ENCODE measurements around the gene IPPK. TPM values are rescaled to one million over a fixed set of nuclear protein-coding genes. Genes with fewer than 3 reads are reported as not detected.

The IPPK gene
- total RNA-seq, 4 donors from 2014 or later: 6.8 to 11.4 (median 7.5) TPM

GRCh38 chr9:92614123-92614510 lies 55.8 kb downstream of the IPPK start:
- no peak overlapping the region for H3K4me3 ChIP-seq
- H3K36me3 ChIP-seq: peaks cover 0 to 25% of the 10 kb centered on the region in 2 donors
- no peaks in the 10 kb centered on the region for H3K27me3 ChIP-seq
- DNase-seq: no peak
- H3K27ac ChIP-seq: no peak overlapping the region
- no peaks in the 10 kb centered on the region for H3K9me3 ChIP-seq
- TF ChIP-seq CTCF (IDR thresholded peaks at IDR 0.05 in 4 of 5, conservative IDR thresholded peaks at IDR 0.05 in 1 of 5): no peak
- TF ChIP-seq POLR2A (IDR thresholded peaks at IDR 0.05): no peak
- H3K4me1 ChIP-seq: peaks cover 6 to 20% of the 10 kb centered on the region in 2 donors
- intact Hi-C loops (cut with DNase I; ENCODE audit: low total_unique reads) (no loop called here), in situ Hi-C loops (cut with MboI; ENCODE audit: low sequenced_read_pairs in 4 of 4) (loop anchor here in 1 of 4 donors (25.0 kb wide), 1 partner anchor 102 kb away; no protein-coding TSS in a partner anchor)
- no peak for ATAC-seq

GRCh38 chr9:92613268-92614122 lies 56.4 kb downstream of the IPPK start:
- Histone ChIP-seq H3K36me3 (peaks cover 0 to 25% of the 10 kb centered on the region in 2 donors), H3K27ac (no peak overlapping the region), H3K4me3 (no peak overlapping the region), H3K4me1 (peaks cover 6 to 26% of the 10 kb centered on the region in 2 donors), H3K27me3 (no peaks in the 10 kb centered on the region), H3K9me3 (no peaks in the 10 kb centered on the region)
- TF ChIP-seq CTCF (IDR thresholded peaks at IDR 0.05 in 4 of 5, conservative IDR thresholded peaks at IDR 0.05 in 1 of 5) (no peak), POLR2A (IDR thresholded peaks at IDR 0.05) (no peak)
- no peak for DNase-seq
- intact Hi-C loops (cut with DNase I; ENCODE audit: low total_unique reads): no loop called here
- in situ Hi-C loops (cut with MboI; ENCODE audit: low sequenced_read_pairs in 4 of 4): loop anchor here in 1 of 4 donors (25.0 kb wide), 1 partner anchor 101 kb away; no protein-coding TSS in a partner anchor
- no peak for ATAC-seq

- TF ChIP-seq CTCF (IDR thresholded peaks at IDR 0.05 in 4 of 5, conservative IDR thresholded peaks at IDR 0.05 in 1 of 5): no peak
- no peak for TF ChIP-seq POLR2A (IDR thresholded peaks at IDR 0.05)
- H3K4me1 ChIP-seq: peaks cover 6 to 27% of the 10 kb centered on the region in 2 donors
- H3K36me3 ChIP-seq: peaks cover 0 to 25% of the 10 kb centered on the region in 2 donors
- DNase-seq: no peak
- no peak overlapping the region for H3K4me3 ChIP-seq
- no peaks in the 10 kb centered on the region for H3K27me3 ChIP-seq
- intact Hi-C loops (cut with DNase I; ENCODE audit: low total_unique reads): no loop called here
- no peak for ATAC-seq
- H3K9me3 ChIP-seq: no peaks in the 10 kb centered on the region
- no peak overlapping the region for H3K27ac ChIP-seq
- in situ Hi-C loops (cut with MboI; ENCODE audit: low sequenced_read_pairs in 4 of 4): loop anchor here in 1 of 4 donors (25.0 kb wide), 1 partner anchor 101 kb away; no protein-coding TSS in a partner anchor
Measured at GRCh38 chr9:92612816-92613215, 57.1 kb downstream of the IPPK start.

- no peak for TF ChIP-seq POLR2A (IDR thresholded peaks at IDR 0.05)
- TF ChIP-seq CTCF (IDR thresholded peaks at IDR 0.05 in 4 of 5, conservative IDR thresholded peaks at IDR 0.05 in 1 of 5): no peak
- Histone ChIP-seq H3K4me3 (no peak overlapping the region), H3K27me3 (no peaks in the 10 kb centered on the region), H3K4me1 (peaks cover 7 to 26% of the 10 kb centered on the region in 2 donors), H3K36me3 (peaks cover 0 to 25% of the 10 kb centered on the region in 2 donors), H3K27ac (no peak overlapping the region), H3K9me3 (no peaks in the 10 kb centered on the region)
- in situ Hi-C loops (cut with MboI; ENCODE audit: low sequenced_read_pairs in 4 of 4) (loop anchor here in 1 of 4 donors (25.0 kb wide), 1 partner anchor 100 kb away; no protein-coding TSS in a partner anchor), intact Hi-C loops (cut with DNase I; ENCODE audit: low total_unique reads) (no loop called here)
- no peak for DNase-seq
- ATAC-seq: no peak
Measured at GRCh38 chr9:92612292-92612691, 57.6 kb downstream of the IPPK start.

All from gastrocnemius medialis (tissue), 4 donors.